H1 (cell line): Measurements from ENCODE around the gene DIP2C. TPM values are rescaled to one million over a fixed set of nuclear protein-coding genes. Genes with fewer than 3 reads are reported as not detected.

Experiments
- CTCF ChIA-PET: fragments of 300-600 bp; sonication (Branson Sonifier 250); formaldehyde crosslinking; loops from one replicate; lab custom pipeline; 2021; ENCODE audit not compliant: partially characterized antibody; lab: Charles Lee
- POLR2A ChIA-PET: fragments of 300-600 bp; sonication (Branson Sonifier 250); formaldehyde crosslinking; loops from one replicate; lab custom pipeline; 2021; ENCODE audit warnings: inconsistent platforms; ENCODE audit not compliant: partially characterized antibody; lab: Charles Lee
- DNase-seq, 2 experiments: peaks; one replicate each; pipeline versions ENCODE4 v3.0.0 to v3.0.0-alpha.2; 2010 to 2022; ENCODE audit warnings: low spot score in 2 of 2, low read depth in 1 of 2, mixed read lengths in 1 of 2
- FAIRE-seq: peaks from 2 replicates; lab custom pipeline; 2011; peaks lifted over from hg19 to GRCh38; lab: Jason Lieb, UNC
- H2AFZ ChIP-seq: 2 replicates; pipeline ENCODE4 v1.8.1; 2012; ENCODE audit warnings: low read length, inconsistent platforms
- H2AK5ac ChIP-seq: 2 replicates; pipeline ENCODE4 v1.6.1; 2013; ENCODE audit warnings: low read depth, low read length
- H2BK120ac ChIP-seq: replicated peaks from 2 replicates; pipeline ENCODE3; 2013; ENCODE audit warnings: low read depth, low read length, inconsistent platforms
- H2BK12ac ChIP-seq: 2 replicates; pipeline ENCODE4 v1.6.1; 2013; ENCODE audit warnings: low read depth, low read length
- H2BK15ac ChIP-seq: 2 replicates; pipeline ENCODE4 v1.6.1; 2013; ENCODE audit warnings: low read length
- H2BK20ac ChIP-seq: 2 replicates; pipeline ENCODE4 v1.6.1; 2013; ENCODE audit warnings: low read length
- H2BK5ac ChIP-seq: 2 replicates; pipeline ENCODE4 v1.6.1; 2013; ENCODE audit warnings: low read depth, low read length
- H3K14ac ChIP-seq: 2 replicates; pipeline ENCODE4 v1.6.1; 2013; ENCODE audit warnings: inconsistent platforms; ENCODE audit not compliant: insufficient read length
- H3K18ac ChIP-seq: 2 replicates; pipeline ENCODE4 v1.6.1; 2013; ENCODE audit warnings: low read length; ENCODE audit errors: extremely low read depth
- H3K23ac ChIP-seq: 2 replicates; pipeline ENCODE4 v1.6.1; 2013; ENCODE audit warnings: inconsistent platforms; ENCODE audit not compliant: insufficient read length
- H3K23me2 ChIP-seq: 2 replicates; pipeline ENCODE4 v1.6.1; 2013; ENCODE audit warnings: low read depth, low read length
- H3K27ac ChIP-seq: 2 replicates; pipeline ENCODE4 v1.6.1; 2011; ENCODE audit warnings: low read depth, low read length, inconsistent platforms
- H3K27me3 ChIP-seq, 4 experiments: replicated peaks in 1 of 4; 1 replicate in 1 of 4; 2 replicates in 3 of 4; pipeline versions ENCODE4 v1.6.1 to v1.8.1; 2011 to 2013; ENCODE audit warnings: low read length in 3 of 4, mild to moderate bottlenecking in 3 of 4, inconsistent platforms in 2 of 4, mixed read lengths in 2 of 4, moderate library complexity in 1 of 4; ENCODE audit not compliant: control insufficient read depth in 3 of 4, insufficient read depth in 3 of 4; ENCODE audit errors: extremely low read depth in 1 of 4
- H3K36me3 ChIP-seq, 4 experiments: 2 replicates each; pipeline versions ENCODE4 v1.6.1 to v1.8.1; 2011 to 2013; ENCODE audit warnings: mild to moderate bottlenecking in 4 of 4, low read length in 3 of 4, moderate library complexity in 2 of 4, control low read depth in 1 of 4, inconsistent platforms in 1 of 4; ENCODE audit not compliant: insufficient read depth in 4 of 4, control insufficient read depth in 2 of 4
- H3K4ac ChIP-seq: replicated peaks from 2 replicates; pipeline ENCODE3; 2013; ENCODE audit warnings: low read length, low read depth, mixed read lengths, inconsistent platforms; ENCODE audit not compliant: insufficient read length
- H3K4me1 ChIP-seq, 4 experiments: replicated peaks in 1 of 4; 1 replicate in 1 of 4; 2 replicates in 3 of 4; pipeline versions ENCODE4 v1.6.1 to v1.8.1; 2011 to 2013; ENCODE audit warnings: low read length in 3 of 4, inconsistent platforms in 2 of 4, mixed read lengths in 1 of 4; ENCODE audit not compliant: insufficient read depth in 4 of 4, control insufficient read depth in 3 of 4
- H3K4me2 ChIP-seq, 2 experiments: 2 replicates each; pipeline versions ENCODE4 v1.6.1 to v1.8.1; 2011 to 2013; ENCODE audit warnings: low read depth in 2 of 2, low read length in 2 of 2, control low read depth in 1 of 2, inconsistent platforms in 1 of 2, mild to moderate bottlenecking in 1 of 2; ENCODE audit not compliant: insufficient read depth in 1 of 2
- H3K4me3 ChIP-seq, 4 experiments: fragments of 200-600, 300-600 bp in 1 of 4; sonication (generic), shearing (Covaris generic), sonication (Bioruptor Twin) in 1 of 4; 2 replicates each; pipeline versions ENCODE4 v1.5.1 to v1.8.1; 2011 to 2016; ENCODE audit warnings: low read length in 4 of 4, low read depth in 3 of 4, control low read depth in 2 of 4, inconsistent platforms in 2 of 4, mild to moderate bottlenecking in 2 of 4, mixed read lengths in 1 of 4, moderate library complexity in 1 of 4; ENCODE audit not compliant: insufficient read depth in 2 of 4; ENCODE audit errors: extremely low read depth in 1 of 4
- H3K56ac ChIP-seq: replicated peaks from 2 replicates; pipeline ENCODE3; 2013; ENCODE audit warnings: low read depth, mild to moderate bottlenecking, mixed read lengths, low read length, inconsistent platforms; ENCODE audit not compliant: insufficient read length
- H3K79me1 ChIP-seq: 2 replicates; pipeline ENCODE4 v1.6.1; 2013; ENCODE audit warnings: low read depth, low read length, control low read depth
- H3K79me2 ChIP-seq, 2 experiments: 2 replicates each; pipeline versions ENCODE4 v1.6.1 to v1.8.1; 2012 to 2013; ENCODE audit warnings: low read length in 2 of 2, mild to moderate bottlenecking in 2 of 2, inconsistent platforms in 1 of 2; ENCODE audit not compliant: insufficient read depth in 2 of 2, control insufficient read depth in 1 of 2
- H3K9ac ChIP-seq, 4 experiments: replicated peaks in 1 of 4; 1 replicate in 1 of 4; 2 replicates in 3 of 4; pipeline versions ENCODE4 v1.6.1 to v1.8.1; 2011 to 2013; ENCODE audit warnings: low read depth in 3 of 4, low read length in 3 of 4, control low read depth in 2 of 4, mild to moderate bottlenecking in 2 of 4, moderate library complexity in 2 of 4, inconsistent platforms in 1 of 4; ENCODE audit errors: extremely low read depth in 1 of 4
- H3K9me3 ChIP-seq, 2 experiments: 2 replicates each; pipeline versions ENCODE4 v1.6.1 to v1.8.1; 2012 to 2013; ENCODE audit warnings: mild to moderate bottlenecking in 2 of 2, moderate library complexity in 2 of 2, control low read depth in 1 of 2, inconsistent platforms in 1 of 2, low read depth in 1 of 2, low read length in 1 of 2, mixed read lengths in 1 of 2; ENCODE audit not compliant: insufficient read depth in 2 of 2
- H4K20me1 ChIP-seq, 2 experiments: replicated peaks in 1 of 2; 2 replicates each; pipeline versions ENCODE3 to v1.8.1; 2011 to 2013; ENCODE audit warnings: inconsistent platforms in 2 of 2, low read length in 2 of 2, mild to moderate bottlenecking in 1 of 2; ENCODE audit not compliant: insufficient read depth in 2 of 2, control insufficient read depth in 1 of 2
- H4K5ac ChIP-seq: 2 replicates; pipeline ENCODE4 v1.6.1; 2013; ENCODE audit warnings: low read length, low read depth, mixed read lengths, inconsistent platforms; ENCODE audit not compliant: insufficient read length
- H4K8ac ChIP-seq: 2 replicates; pipeline ENCODE4 v1.8.0; 2013; ENCODE audit warnings: mild to moderate bottlenecking, moderate library complexity, low read length, inconsistent platforms; ENCODE audit not compliant: insufficient read depth; ENCODE audit errors: extremely low read depth
- H4K91ac ChIP-seq: replicated peaks from 2 replicates; pipeline ENCODE3; 2013; ENCODE audit warnings: low read length, mixed read lengths, inconsistent platforms; ENCODE audit not compliant: insufficient read length
- KDM1A ChIP-seq: fragments of 200-600, 300-600 bp; sonication (generic); IDR thresholded peaks from 2 replicates; pipeline ENCODE4 v1.7.1; 2016; ENCODE audit warnings: mild to moderate bottlenecking, low read length, borderline replicate concordance
- POLR2AphosphoS5 ChIP-seq: IDR thresholded peaks from 2 replicates; pipeline ENCODE4 v1.6.1; 2011; ENCODE audit warnings: low read depth, low read length
- WGBS, 2 experiments: shearing (Covaris generic) in 1 of 2; methylation state at CpG; one replicate each; pipeline versions ENCODE4 v1.1.6 to v1.1.7; 2013 to 2015; ENCODE audit warnings: low lambda C conversion rate in 2 of 2, mixed read lengths in 2 of 2, inconsistent platforms in 1 of 2, low coverage in 1 of 2, missing lambda C conversion rate in 1 of 2; ENCODE audit not compliant: insufficient replicate concordance in 2 of 2, insufficient coverage in 1 of 2, insufficient read length in 1 of 2; ENCODE audit errors: extremely low coverage in 1 of 2, missing lambda C conversion rate in 1 of 2; 5-methylcytosine and 5-hydroxymethylcytosine counted together
- polyA plus RNA-seq, 7 experiments: library from polyadenylated mRNA; depleted of rRNA in 3 of 7; stranded (reverse) in 5 of 7; unstranded in 2 of 7; fragments of >200 nt in 5 of 7; fragments of 200-250 nt in 2 of 7; gene quantifications; 1 replicate in 5 of 7; 2 replicates in 1 of 7; 4 replicates in 1 of 7; pipeline versions ENCODE4 v1.2.1 to v1.2.3, GENCODE V29; 2011 to 2013; ENCODE audit warnings: missing spikeins in 2 of 7, mixed read lengths in 2 of 7
- total RNA-seq: library from RNA; stranded (reverse); fragmentation: NEBNext Ultra II Directional; extraction: Animal tissue kit (Norgen Biotek cat#: 25700); gene quantifications from 2 replicates; pipeline ENCODE4 v1.2.1, GENCODE V29; 2021

The DIP2C gene
- total and polyA plus RNA-seq, 2 of the 8 experiments (the other 6 are each of a cell fraction or from before 2014, with no cell fraction given), result 3.8 to 9.3 TPM

GRCh38 chr10:395665-396064 lies 293.8 kb downstream of the DIP2C start:
- no peak overlapping the region for H3K14ac ChIP-seq
- 87% methylated on average over 7 of the region's 7 CpGs; no CpG with 5 or more reads in 1 of the 2 experiments for whole genome bisulfite sequencing, 2 experiments
- H2AK5ac ChIP-seq, result no peak overlapping the region
- H2AFZ ChIP-seq, result no peak overlapping the region
- H3K9ac ChIP-seq, result no peak overlapping the region
- TF ChIP-seq KDM1A, result no peak
- TF ChIP-seq POLR2AphosphoS5, result no peak
- no peaks in the 10 kb centered on the region for H3K9me3 ChIP-seq
- FAIRE-seq, result no peak
- H3K4me2 ChIP-seq, result no peak overlapping the region
- no peak overlapping the region for H4K91ac ChIP-seq
- no peak overlapping the region for H4K8ac ChIP-seq
- no peak overlapping the region for H3K56ac ChIP-seq
- no peak overlapping the region for H2BK12ac ChIP-seq
- H3K23ac ChIP-seq, result no peak overlapping the region
- no peak overlapping the region for H3K4me3 ChIP-seq
- H3K23me2 ChIP-seq, result no peaks in the 10 kb centered on the region
- H3K27me3 ChIP-seq, result no peaks in the 10 kb centered on the region
- H3K27ac ChIP-seq, result no peak overlapping the region
- DNase-seq, result no peak
- H3K79me1 ChIP-seq, result no peaks in the 10 kb centered on the region
- H2BK120ac ChIP-seq, result no peak overlapping the region
- H2BK5ac ChIP-seq, result no peak overlapping the region
- no peak overlapping the region for H4K5ac ChIP-seq
- ChIA-PET POLR2A (no interaction called here), CTCF (no interaction called here)
- peaks cover 0 to 11% (median 6%) of the 10 kb centered on the region in 4 experiments; a peak in 6 of 7 replicates for H3K4me1 ChIP-seq
- peaks cover 2 to 7% of the 10 kb centered on the region in 2 experiments for H4K20me1 ChIP-seq
- H3K4ac ChIP-seq, result no peak overlapping the region
- H3K36me3 ChIP-seq, result no peaks in the 10 kb centered on the region
- no peaks in the 10 kb centered on the region for H3K79me2 ChIP-seq
- H2BK15ac ChIP-seq, result 0 out of 2 replicates have a peak overlapping the region, but pooled peaks have one; percentile 81
- H3K18ac ChIP-seq, result no peak overlapping the region
- no peak overlapping the region for H2BK20ac ChIP-seq
